Measurements from ENCODE around the gene MISP3.

Gene MISP3

GRCh38 chr19:14106840-14107239, 34.3 kb downstream of the MISP3 start:
- no peak for DNase-seq

GRCh38 chr19:14107581-14108461, 35.2 kb downstream of the MISP3 start:
- no peak for DNase-seq

- no peak for DNase-seq
These were observed 38.1 kb downstream of the MISP3 start for GRCh38 chr19:14110650-14111049.

- no peak for DNase-seq
These were observed 38.9 kb downstream of the MISP3 start for GRCh38 chr19:14111486-14111885.

GRCh38 chr19:14112051-14112808, 39.6 kb downstream of the MISP3 start:
- no peak for DNase-seq

- DNase-seq, result no peak
These were observed 40.3 kb downstream of the MISP3 start for GRCh38 chr19:14112809-14113385.

- no peak for DNase-seq
These were observed 41.3 kb downstream of the MISP3 start for GRCh38 chr19:14113762-14114414.

GRCh38 chr19:14114439-14114838, 41.9 kb downstream of the MISP3 start:
- DNase-seq, result no peak

- peak; percentile 69 for DNase-seq
These were observed 42.3 kb downstream of the MISP3 start for GRCh38 chr19:14114854-14115253.

- DNase-seq, result no peak
These were observed 43.2 kb downstream of the MISP3 start for GRCh38 chr19:14115756-14116155.

- DNase-seq, result no peak
These were observed 43.9 kb downstream of the MISP3 start for GRCh38 chr19:14116525-14116917.

- DNase-seq, result no peak
These were observed 44.5 kb downstream of the MISP3 start for GRCh38 chr19:14116918-14117578.

GRCh38 chr19:14117668-14118164, 45.1 kb downstream of the MISP3 start, which contains the start of gene PRKACA:
Gene PRKACA (minus strand): TSS chr19:14117762. CDS start chr19:14117547, 215 bp downstream.
- peak; percentile 100 for DNase-seq

- DNase-seq, result peak; percentile 55
These were observed 45.8 kb downstream of the MISP3 start for GRCh38 chr19:14118165-14119051.

GRCh38 chr19:14119146-14119545, 46.6 kb downstream of the MISP3 start:
- DNase-seq, result no peak

- DNase-seq, result no peak
These were observed 47.3 kb downstream of the MISP3 start for GRCh38 chr19:14119644-14120496.

GRCh38 chr19:14120497-14120780, 47.9 kb downstream of the MISP3 start:
- DNase-seq, result no peak

GRCh38 chr19:14122924-14123323, 50.3 kb downstream of the MISP3 start:
- DNase-seq, result no peak
